ENCODE results near the gene CDK18.

DNA sequence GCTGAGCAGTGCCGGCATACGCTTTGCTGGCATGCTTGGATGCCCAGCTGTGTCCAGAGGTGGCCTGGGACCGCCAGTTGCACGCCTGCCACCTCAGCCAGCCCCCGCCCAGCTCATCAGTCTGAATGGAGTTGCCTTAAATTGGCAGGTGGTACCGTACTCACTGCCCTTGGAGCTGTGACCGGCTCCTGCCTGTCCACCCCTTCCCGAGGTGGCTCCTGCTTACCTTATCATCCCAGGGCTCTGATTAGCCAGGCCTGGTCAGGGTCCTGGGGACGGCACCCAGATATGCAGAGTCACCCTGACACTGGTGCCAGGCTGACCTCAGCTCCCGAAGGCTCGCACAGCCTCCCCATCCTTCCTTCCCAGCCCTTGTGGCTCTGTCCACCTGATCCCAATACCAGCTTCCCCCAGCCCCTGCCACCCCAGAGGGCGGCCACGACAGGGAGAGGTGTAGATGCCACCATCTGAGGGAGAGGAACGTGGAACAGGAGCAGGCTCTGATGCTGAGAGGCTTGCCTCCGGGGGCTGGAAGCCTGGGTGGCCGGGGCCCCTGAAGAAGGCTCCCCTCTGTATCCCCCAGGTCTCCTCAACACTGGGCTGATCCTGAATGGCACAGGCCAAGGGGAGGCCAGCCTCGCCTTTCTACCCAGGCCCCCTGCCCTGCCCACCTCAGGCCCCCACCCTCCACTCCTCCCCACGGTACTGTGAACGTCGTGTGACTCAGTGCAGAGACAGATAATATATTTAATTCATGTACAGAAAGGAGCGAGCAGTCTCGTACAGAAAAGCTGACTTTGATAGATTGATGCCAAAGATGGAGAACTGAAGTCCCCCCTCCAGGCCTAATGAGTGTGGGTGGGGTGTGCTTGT, 27.8 kb downstream of the CDK18 start:
- TF ChIP-seq EZH2 (IDR thresholded peaks at IDR 0.05; ENCODE audit: borderline replicate concordance, control insufficient read depth, low read depth, low read length) (no peak), SMC3 (IDR thresholded peaks at IDR 0.05; ENCODE audit: borderline replicate concordance, low read length) (no peak), BHLHE40 (IDR thresholded peaks at IDR 0.05; ENCODE audit: borderline replicate concordance in 1 of 2, low read depth in 2 of 2, low read length in 1 of 2) (no peak), KDM1A (IDR thresholded peaks at IDR 0.05; ENCODE audit: borderline replicate concordance) (no peak), SRF (IDR thresholded peaks at IDR 0.05; ENCODE audit: low read depth in 2 of 2, low read length in 2 of 2) (no peak), ZZZ3 (IDR thresholded peaks at IDR 0.05; ENCODE audit: control insufficient read depth, insufficient read length, low read depth) (no peak), POLR2AphosphoS2 (IDR thresholded peaks at IDR 0.05; ENCODE audit: low read depth, low read length) (no peak), CREM (IDR thresholded peaks at IDR 0.05; ENCODE audit: low read depth) (no peak)
- TF ChIP-seq, protein P1, sequence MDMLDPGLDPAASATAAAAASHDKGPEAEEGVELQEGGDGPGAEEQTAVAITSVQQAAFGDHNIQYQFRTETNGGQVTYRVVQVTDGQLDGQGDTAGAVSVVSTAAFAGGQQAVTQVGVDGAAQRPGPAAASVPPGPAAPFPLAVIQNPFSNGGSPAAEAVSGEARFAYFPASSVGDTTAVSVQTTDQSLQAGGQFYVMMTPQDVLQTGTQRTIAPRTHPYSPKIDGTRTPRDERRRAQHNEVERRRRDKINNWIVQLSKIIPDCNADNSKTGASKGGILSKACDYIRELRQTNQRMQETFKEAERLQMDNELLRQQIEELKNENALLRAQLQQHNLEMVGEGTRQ (IDR thresholded peaks at IDR 0.05; ENCODE audit: borderline replicate concordance, low read depth, low read length), result no peak

Measured in GM12878 (cell line).